SJCRH30 (cell line): Measurements from ENCODE around the gene SPOCK3. TPM values are rescaled to one million over a fixed set of nuclear protein-coding genes. Genes with fewer than 3 reads are reported as not detected.

ENCODE experiments used
- DNase-seq, 2 experiments: peaks; one replicate each; pipeline ENCODE4 v3.0.0-alpha.2; 2015 to 2020
- H3K27ac ChIP-seq: fragments of 250-450 bp; sonication (Bioruptor Pico); 2 replicates; pipeline ENCODE4 v1.5.1; 2020; ENCODE audit warnings: mild to moderate bottlenecking, moderate library complexity
- H3K27me3 ChIP-seq: fragments of 250-450 bp; sonication (Bioruptor Pico); 2 replicates; pipeline ENCODE4 v1.5.1; 2020; ENCODE audit warnings: mild to moderate bottlenecking, moderate library complexity
- H3K36me3 ChIP-seq: fragments of 250-450 bp; sonication (Bioruptor Pico); 2 replicates; pipeline ENCODE4 v1.5.1; 2020; ENCODE audit warnings: mild to moderate bottlenecking, moderate library complexity
- H3K4me1 ChIP-seq: fragments of 250-450 bp; sonication (Bioruptor Pico); 2 replicates; pipeline ENCODE4 v1.5.1; 2020; ENCODE audit warnings: mild to moderate bottlenecking, moderate library complexity
- H3K4me3 ChIP-seq: fragments of 250-450 bp; sonication (Bioruptor Pico); 2 replicates; pipeline ENCODE4 v1.5.1; 2020; ENCODE audit warnings: mild to moderate bottlenecking, moderate library complexity
- H3K9me3 ChIP-seq: fragments of 250-450 bp; sonication (Bioruptor Pico); replicated peaks from 2 replicates; pipeline ENCODE4 v1.5.1; 2020; ENCODE audit warnings: mild to moderate bottlenecking, moderate library complexity
- total RNA-seq: library from RNA; depleted of rRNA; stranded (reverse); fragments of >200 nt; shearing (Covaris generic); gene quantifications from 2 replicates; pipeline ENCODE4 v1.2.3, GENCODE V29; 2014

Gene SPOCK3
- total RNA-seq, 1 experiment from 2014 or later, result 91.6 TPM

- Histone ChIP-seq H3K9me3 (no peaks in the 10 kb centered on the region), H3K4me1 (peaks cover 3% of the 10 kb centered on the region; the same call in 1 of the 2 replicates), H3K27ac (no peak overlapping the region), H3K36me3 (no peaks in the 10 kb centered on the region), H3K4me3 (no peak overlapping the region), H3K27me3 (no peaks in the 10 kb centered on the region)
- DNase-seq, result no peak
Measured at GRCh38 chr4:167119392-167119791, 114.9 kb downstream of the SPOCK3 start.

DNA sequence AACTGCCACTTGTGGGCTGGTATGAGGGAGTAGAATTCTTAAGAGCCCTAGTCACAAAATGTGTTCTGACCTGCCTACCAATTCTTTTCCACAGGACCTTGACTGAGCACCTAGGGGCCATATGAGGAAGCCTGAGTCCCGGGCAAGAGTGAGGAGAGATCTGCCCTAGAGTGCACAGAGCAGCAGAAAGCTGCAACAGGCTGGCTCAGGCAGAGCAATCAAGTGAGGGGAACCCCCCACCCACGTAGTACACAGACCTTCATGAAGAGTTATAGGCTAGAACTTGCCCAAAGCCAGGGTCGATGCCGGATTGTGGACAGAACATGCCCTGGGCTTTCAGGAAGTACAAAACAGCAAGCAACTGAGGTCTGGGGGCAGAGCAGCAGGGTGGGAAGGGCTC, 117.0 kb downstream of the SPOCK3 start:
- no peaks in the 10 kb centered on the region for H3K36me3 ChIP-seq
- no peaks in the 10 kb centered on the region for H3K9me3 ChIP-seq
- H3K27me3 ChIP-seq, result no peaks in the 10 kb centered on the region
- no peak overlapping the region for H3K27ac ChIP-seq
- peaks cover 3% of the 10 kb centered on the region; the same call in 1 of the 2 replicates for H3K4me1 ChIP-seq
- no peak overlapping the region for H3K4me3 ChIP-seq
- DNase-seq, result no peak

DNA sequence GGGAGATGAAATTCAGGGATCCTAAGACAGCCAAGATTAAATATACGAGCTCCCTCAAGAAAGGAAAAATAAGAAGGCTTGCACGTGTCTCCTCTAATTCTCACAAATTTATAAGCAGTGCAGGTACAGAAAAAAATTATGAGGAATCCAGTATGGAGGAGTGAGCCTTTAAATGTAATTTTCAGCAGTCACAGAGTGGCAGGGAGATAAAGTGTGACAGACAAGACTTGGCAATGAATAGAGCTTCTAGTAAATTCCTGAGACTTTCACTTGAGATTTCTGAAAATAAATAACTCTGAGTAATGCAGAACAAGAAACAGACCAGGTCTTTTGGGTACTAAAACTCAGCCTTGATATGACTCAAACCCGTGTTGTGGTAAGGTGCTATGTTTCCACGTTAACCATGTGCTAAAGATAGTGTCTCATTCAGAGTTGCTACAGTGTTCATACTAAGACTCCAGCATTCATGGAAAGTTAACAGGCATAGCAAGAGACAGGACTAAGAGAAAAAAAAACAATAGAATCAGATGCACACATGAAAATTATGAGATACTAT, 119.8 kb downstream of the SPOCK3 start:
- DNase-seq, result no peak
- no peaks in the 10 kb centered on the region for H3K36me3 ChIP-seq
- no peak overlapping the region for H3K27ac ChIP-seq
- peaks cover 3% of the 10 kb centered on the region; the same call in 1 of the 2 replicates for H3K4me1 ChIP-seq
- H3K9me3 ChIP-seq, result no peaks in the 10 kb centered on the region
- no peaks in the 10 kb centered on the region for H3K27me3 ChIP-seq
- no peak overlapping the region for H3K4me3 ChIP-seq

DNA sequence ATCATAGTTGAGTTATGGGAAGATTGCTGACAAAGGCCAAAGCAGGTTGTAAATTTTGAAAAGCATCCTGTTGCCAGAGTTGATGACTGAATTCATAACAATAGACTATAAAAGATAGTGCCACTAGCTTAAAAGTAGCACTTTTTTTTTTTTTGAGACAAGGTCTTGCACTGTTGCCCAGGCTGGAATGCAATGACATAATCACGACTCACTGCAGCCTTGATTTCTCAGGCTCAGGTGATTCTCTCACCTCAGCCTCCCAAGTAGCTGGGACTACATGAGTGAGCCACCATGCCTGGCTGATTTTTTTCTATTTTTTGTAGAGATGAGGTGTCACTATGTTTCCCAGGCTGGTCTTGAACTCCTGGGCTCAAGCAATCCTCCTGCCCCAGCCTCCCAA, 122.7 kb downstream of the SPOCK3 start:
- Histone ChIP-seq H3K27ac (peak overlapping the region; percentile 36; the same call in 1 of the 2 replicates), H3K4me1 (no peaks in the 10 kb centered on the region), H3K27me3 (no peaks in the 10 kb centered on the region), H3K9me3 (no peaks in the 10 kb centered on the region), H3K4me3 (no peak overlapping the region), H3K36me3 (no peaks in the 10 kb centered on the region)
- DNase-seq, result no peak

DNA sequence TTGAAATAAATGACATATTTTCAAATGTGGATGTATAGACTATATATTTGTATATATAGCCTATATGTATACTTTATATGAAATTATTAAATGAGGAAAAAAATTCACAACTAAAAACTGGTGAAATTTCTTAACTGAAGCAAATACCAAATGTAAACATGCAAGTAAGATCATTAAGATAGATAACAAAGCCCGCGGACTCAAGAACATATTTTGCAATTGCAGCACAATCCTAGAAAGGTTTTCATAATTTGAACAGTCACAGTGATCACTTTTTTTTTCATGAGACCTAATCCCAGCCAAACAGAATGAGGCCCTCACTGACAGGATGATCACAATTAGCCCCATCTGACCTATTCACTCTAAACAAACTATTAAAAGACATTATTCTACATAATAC, 123.2 kb downstream of the SPOCK3 start:
- DNase-seq, result peak in 1 of 2 experiments; percentile 13
- peak overlapping the region; percentile 36; the same call in 1 of the 2 replicates for H3K27ac ChIP-seq
- no peak overlapping the region for H3K4me3 ChIP-seq
- no peaks in the 10 kb centered on the region for H3K36me3 ChIP-seq
- H3K4me1 ChIP-seq, result no peaks in the 10 kb centered on the region
- no peaks in the 10 kb centered on the region for H3K9me3 ChIP-seq
- H3K27me3 ChIP-seq, result no peaks in the 10 kb centered on the region

- H3K27ac ChIP-seq, result no peak overlapping the region
- peak in 1 of 2 experiments; percentile 13 for DNase-seq
- H3K36me3 ChIP-seq, result no peaks in the 10 kb centered on the region
- H3K27me3 ChIP-seq, result no peaks in the 10 kb centered on the region
- no peaks in the 10 kb centered on the region for H3K4me1 ChIP-seq
- H3K4me3 ChIP-seq, result no peak overlapping the region
- no peaks in the 10 kb centered on the region for H3K9me3 ChIP-seq
Measured at GRCh38 chr4:167109859-167110258, 124.4 kb downstream of the SPOCK3 start.

DNA sequence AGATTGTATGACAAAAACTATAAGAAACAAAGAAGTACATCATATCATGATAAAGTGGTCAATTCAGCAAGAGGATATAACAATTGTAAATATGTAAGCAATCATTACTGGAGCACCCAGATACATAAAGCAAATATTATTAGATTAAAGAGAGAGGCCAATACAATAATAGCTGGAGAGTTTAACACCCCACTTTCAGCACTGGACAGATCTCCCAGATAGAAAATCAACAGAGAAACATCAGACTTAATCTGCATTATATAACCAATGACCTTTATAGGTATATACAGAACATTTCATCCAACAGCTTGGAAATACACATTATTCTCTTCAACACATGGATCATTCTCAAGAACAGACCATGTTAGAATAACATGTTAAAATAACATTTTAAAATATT, 128.4 kb downstream of the SPOCK3 start:
- Histone ChIP-seq H3K9me3 (no peaks in the 10 kb centered on the region), H3K27ac (no peak overlapping the region), H3K4me3 (no peak overlapping the region), H3K36me3 (no peaks in the 10 kb centered on the region), H3K27me3 (no peaks in the 10 kb centered on the region), H3K4me1 (no peaks in the 10 kb centered on the region)
- DNase-seq, result no peak

GRCh38 chr4:167102475-167102874, 131.8 kb downstream of the SPOCK3 start:
- H3K4me1 ChIP-seq, result peaks cover 8% of the 10 kb centered on the region
- H3K36me3 ChIP-seq, result no peaks in the 10 kb centered on the region
- no peaks in the 10 kb centered on the region for H3K9me3 ChIP-seq
- no peaks in the 10 kb centered on the region for H3K27me3 ChIP-seq
- DNase-seq, result no peak
- H3K27ac ChIP-seq, result no peak overlapping the region
- H3K4me3 ChIP-seq, result no peak overlapping the region

DNA sequence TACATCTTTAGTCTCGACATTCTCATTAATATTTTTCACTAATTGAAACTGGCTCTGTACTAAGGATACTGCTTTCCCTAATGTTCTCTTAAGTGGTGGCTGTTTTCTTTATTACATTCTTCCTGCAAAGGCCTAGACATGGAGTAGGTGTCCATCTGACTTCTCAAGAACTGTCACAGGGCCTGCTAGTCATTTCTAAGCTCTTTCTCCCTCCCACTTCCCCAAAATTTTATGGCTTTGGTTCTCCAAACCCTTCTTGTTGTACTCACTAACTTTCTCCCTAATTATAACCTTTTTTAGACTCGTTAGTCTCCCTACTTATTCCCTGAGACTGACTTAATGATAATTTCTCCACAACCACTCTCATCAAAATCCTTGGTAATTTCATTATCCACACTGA, 133.3 kb downstream of the SPOCK3 start:
- Histone ChIP-seq H3K9me3 (no peaks in the 10 kb centered on the region), H3K4me1 (peaks cover 8% of the 10 kb centered on the region), H3K27ac (no peak overlapping the region), H3K4me3 (no peak overlapping the region), H3K27me3 (no peaks in the 10 kb centered on the region), H3K36me3 (no peaks in the 10 kb centered on the region; the same call in 1 of the 2 replicates)
- no peak for DNase-seq

DNA sequence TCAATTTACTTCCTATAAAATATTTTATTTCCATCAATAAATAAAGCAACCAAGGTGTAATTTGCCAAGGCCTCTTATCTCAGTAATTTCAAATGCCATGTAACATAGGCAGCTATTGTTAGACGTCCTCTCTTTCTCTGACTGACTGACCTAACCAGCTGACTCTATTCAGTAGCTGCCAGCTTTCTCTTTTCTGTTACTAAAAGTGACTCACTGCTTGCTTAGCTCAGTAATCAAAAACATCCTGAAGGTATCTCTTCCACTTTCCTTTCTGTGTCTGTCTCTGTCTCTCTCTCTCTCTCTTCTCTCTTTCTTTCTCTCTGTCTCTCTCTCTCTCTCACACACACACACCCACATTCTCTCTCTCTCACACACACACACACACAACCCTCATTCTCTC, 134.2 kb downstream of the SPOCK3 start:
- Histone ChIP-seq H3K36me3 (no peaks in the 10 kb centered on the region; the same call in 1 of the 2 replicates), H3K27ac (peak overlapping the region; percentile 50), H3K27me3 (no peaks in the 10 kb centered on the region), H3K9me3 (no peaks in the 10 kb centered on the region), H3K4me3 (no peak overlapping the region), H3K4me1 (peaks cover 8% of the 10 kb centered on the region)
- peak; percentile 38 to 79 for DNase-seq

DNA sequence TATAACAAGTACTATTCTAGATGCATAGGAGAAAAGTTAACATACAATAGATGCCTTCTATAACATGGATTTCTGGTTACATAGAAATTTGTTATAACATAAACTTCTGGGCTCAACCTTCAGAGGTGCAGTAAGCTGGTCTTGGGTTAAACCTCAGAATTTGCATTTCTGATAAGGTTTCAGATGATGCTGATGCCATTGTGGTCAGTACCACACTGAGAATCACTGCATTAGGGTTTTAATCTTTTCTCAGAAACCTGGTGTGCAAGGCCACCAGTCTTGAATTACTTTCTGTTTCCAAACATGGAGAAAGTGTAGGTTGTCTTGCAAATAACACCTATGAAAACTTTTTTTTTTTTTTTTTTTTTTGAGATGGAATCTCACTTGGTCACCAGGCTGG, 146.2 kb downstream of the SPOCK3 start:
- DNase-seq, result no peak
- Histone ChIP-seq H3K4me3 (no peak overlapping the region), H3K36me3 (no peaks in the 10 kb centered on the region), H3K4me1 (no peaks in the 10 kb centered on the region), H3K27ac (no peak overlapping the region), H3K27me3 (no peaks in the 10 kb centered on the region), H3K9me3 (no peaks in the 10 kb centered on the region)

DNA sequence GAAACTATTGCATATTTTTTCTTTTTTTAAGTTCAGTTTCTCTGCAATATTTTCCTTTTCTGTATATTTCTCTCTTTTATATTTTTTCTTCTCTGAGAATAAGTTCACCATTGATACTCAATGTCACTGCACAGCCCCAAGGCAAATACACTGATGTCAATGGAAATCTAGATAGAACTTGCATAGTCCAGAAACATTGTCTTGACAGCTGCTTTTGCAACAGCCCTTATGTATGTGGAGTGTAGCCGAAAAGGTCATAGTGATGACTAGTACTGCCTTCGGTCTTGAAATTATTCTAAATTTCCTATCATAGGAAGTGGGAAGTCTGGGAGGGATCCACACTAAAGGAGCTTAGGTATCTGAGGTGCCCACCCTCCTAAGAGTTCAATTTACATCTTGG, 150.0 kb downstream of the SPOCK3 start:
- Histone ChIP-seq H3K27me3 (no peaks in the 10 kb centered on the region), H3K9me3 (no peaks in the 10 kb centered on the region), H3K4me3 (no peak overlapping the region), H3K4me1 (no peaks in the 10 kb centered on the region), H3K36me3 (no peaks in the 10 kb centered on the region), H3K27ac (no peak overlapping the region)
- no peak for DNase-seq

DNA sequence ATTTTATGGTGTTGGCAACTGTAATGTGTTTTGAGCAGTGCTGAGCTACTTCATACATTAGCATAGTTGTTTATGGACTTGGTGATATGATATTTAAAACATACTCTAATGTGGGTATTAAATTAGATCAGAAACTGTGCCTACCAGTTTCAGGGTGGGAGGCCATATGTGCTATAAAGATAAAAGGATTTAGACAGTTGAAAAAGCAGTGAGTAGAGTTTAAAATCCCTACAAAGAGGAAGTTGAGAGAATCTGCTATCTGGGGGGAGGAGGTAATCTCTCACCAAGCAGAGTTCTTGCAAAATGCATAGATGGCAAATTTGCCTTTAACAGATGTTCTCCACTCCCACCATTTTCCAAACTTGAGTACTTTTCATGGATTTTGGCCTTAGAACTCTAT, 154.5 kb downstream of the SPOCK3 start:
- Histone ChIP-seq H3K4me1 (no peaks in the 10 kb centered on the region), H3K9me3 (no peaks in the 10 kb centered on the region), H3K4me3 (no peak overlapping the region), H3K27ac (no peak overlapping the region), H3K27me3 (no peaks in the 10 kb centered on the region), H3K36me3 (no peaks in the 10 kb centered on the region)
- no peak for DNase-seq

DNA sequence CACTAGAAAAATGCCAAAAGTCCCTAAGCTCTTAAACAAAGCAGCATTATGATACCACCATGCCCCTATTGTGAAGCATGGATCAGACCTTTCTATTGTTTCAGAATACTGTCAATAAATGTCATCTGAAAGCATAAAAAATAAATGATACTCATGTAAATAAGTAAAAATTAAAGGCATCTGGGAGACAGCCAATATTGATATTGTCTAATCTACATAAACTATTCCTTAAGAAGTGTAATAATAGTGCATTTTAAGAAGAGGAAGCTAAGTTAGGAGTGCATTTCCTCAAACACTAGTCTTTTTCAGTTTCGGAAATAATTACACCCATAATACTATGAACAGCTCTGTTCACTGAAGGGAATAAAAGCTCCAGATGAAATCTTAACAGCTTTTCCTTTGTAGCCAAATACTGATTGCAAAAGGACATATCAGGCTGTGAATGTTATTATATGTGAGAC, 181.6 kb downstream of the SPOCK3 start:
- H3K27me3 ChIP-seq, result no peaks in the 10 kb centered on the region
- no peak overlapping the region for H3K27ac ChIP-seq
- H3K36me3 ChIP-seq, result no peaks in the 10 kb centered on the region
- no peaks in the 10 kb centered on the region for H3K9me3 ChIP-seq
- no peak overlapping the region for H3K4me3 ChIP-seq
- no peak for DNase-seq
- no peaks in the 10 kb centered on the region for H3K4me1 ChIP-seq

DNA sequence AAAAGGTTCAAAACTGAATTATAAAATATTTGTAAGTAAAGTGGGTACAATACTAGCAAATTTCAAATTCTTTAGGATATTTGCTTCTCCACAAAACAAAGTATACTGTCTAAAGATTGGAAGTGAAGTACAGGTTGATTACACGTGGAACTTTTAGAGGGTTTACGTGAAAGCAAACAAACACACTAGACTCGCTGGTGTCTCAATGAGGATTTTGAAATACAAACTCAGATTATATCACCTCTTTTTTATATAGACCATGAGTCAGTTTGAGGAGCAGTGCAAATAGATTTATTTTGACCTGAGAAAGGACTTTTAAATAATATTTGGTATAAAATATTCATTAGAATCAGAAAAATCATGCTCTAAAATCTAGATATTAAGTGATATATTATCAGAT, 185.0 kb downstream of the SPOCK3 start:
- no peaks in the 10 kb centered on the region for H3K36me3 ChIP-seq
- no peaks in the 10 kb centered on the region for H3K9me3 ChIP-seq
- no peak overlapping the region for H3K4me3 ChIP-seq
- no peaks in the 10 kb centered on the region for H3K27me3 ChIP-seq
- H3K4me1 ChIP-seq, result no peaks in the 10 kb centered on the region
- DNase-seq, result no peak
- H3K27ac ChIP-seq, result no peak overlapping the region

GRCh38 chr4:167041524-167041923, 192.8 kb downstream of the SPOCK3 start:
- H3K27me3 ChIP-seq, result no peaks in the 10 kb centered on the region
- H3K4me3 ChIP-seq, result no peak overlapping the region
- H3K36me3 ChIP-seq, result no peaks in the 10 kb centered on the region
- no peaks in the 10 kb centered on the region for H3K4me1 ChIP-seq
- H3K27ac ChIP-seq, result no peak overlapping the region
- no peak for DNase-seq
- H3K9me3 ChIP-seq, result no peaks in the 10 kb centered on the region
